GM12801 (cell line): ENCODE results near the gene LMF1.

ENCODE experiments used
- TF ChIP-seq, protein P1 (sequence below): IDR thresholded peaks from one replicate; pipeline ENCODE4 v1.5.1; 2011; ENCODE audit warnings: control low read depth; ENCODE audit not compliant: insufficient read length; ENCODE audit errors: extremely low read depth

LMF1 gene

DNA sequence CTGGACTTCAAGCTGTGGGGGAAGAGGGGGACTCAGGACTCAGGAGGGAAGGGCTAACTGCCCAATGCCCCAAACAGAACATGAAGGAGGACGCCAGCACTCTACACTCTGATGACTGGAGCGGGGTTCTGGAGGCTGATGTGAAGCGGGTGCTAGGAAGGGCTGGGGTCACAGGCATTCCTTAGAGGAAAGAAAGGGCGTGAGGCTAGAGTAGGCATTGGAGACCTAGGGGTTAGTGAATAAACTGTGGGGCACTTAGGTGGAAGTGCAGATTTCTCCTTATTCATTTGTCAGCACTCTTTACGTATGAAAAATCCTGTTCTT, 760 bp upstream of the LMF1 start:
- TF ChIP-seq, protein P1, sequence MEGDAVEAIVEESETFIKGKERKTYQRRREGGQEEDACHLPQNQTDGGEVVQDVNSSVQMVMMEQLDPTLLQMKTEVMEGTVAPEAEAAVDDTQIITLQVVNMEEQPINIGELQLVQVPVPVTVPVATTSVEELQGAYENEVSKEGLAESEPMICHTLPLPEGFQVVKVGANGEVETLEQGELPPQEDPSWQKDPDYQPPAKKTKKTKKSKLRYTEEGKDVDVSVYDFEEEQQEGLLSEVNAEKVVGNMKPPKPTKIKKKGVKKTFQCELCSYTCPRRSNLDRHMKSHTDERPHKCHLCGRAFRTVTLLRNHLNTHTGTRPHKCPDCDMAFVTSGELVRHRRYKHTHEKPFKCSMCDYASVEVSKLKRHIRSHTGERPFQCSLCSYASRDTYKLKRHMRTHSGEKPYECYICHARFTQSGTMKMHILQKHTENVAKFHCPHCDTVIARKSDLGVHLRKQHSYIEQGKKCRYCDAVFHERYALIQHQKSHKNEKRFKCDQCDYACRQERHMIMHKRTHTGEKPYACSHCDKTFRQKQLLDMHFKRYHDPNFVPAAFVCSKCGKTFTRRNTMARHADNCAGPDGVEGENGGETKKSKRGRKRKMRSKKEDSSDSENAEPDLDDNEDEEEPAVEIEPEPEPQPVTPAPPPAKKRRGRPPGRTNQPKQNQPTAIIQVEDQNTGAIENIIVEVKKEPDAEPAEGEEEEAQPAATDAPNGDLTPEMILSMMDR, result no peak

DNA sequence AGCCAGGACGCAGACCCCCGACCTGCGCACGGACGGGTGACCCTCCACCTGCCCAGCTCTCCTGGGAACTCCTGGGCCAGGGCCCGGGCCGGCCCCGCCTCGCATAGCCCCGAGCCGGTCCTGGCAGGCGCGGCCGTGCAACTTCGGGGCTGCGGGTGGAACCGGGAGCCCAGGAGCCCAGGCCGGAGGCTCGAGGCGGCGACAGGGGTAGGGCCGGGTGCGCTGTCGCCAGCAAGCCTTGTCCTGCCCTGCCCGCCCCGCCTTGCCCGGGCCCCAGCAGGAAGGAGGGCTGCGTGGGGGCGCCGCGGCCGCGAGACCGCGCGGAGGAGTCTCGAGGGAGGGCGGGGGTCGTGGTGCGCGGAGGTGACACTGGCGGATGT, 408 bp downstream of the LMF1 start:
- TF ChIP-seq, protein P1, result no peak

DNA sequence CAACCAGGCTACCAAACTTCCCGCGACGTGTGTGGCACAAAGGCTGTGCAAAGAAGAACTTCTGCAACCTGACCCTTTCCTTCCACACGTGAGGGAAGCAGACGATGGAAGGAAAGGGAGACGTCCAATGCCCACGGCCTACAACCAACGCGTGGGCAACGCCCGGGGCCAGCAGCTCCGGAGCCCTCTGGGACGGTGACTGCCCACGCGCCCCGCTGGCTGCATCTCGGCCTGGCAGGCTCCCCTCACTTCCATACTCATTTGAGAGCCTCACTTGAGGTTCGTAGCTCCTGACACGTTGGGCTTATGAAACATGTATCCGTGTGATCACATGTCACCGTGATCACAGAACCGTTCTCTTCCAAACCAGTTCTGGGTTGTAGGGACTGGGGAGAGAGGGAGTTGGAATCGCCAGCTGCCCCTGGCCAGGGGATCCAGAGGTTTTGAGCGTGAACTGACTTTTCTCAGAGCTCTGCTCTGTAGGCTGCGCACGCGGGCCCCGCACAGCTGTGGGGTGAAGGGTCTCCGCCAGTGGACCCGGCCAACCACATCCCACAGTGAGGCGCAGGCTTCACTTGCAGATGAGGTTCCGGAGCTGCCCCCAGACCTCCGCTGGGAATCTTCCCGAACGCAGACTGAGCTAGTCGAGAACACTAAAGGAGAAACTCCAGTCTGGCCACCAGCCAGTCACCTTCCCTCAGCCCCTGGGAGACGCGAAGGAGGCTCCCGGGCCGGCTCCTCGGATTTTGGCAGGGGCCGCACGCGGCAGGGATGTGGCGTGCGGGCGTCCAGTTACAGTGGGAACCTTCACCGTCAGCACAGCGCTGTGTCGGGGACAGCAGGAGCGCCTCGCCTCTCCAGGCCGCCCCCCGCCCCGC, 1.0 kb downstream of the LMF1 start:
- TF ChIP-seq, protein P1, result no peak

DNA sequence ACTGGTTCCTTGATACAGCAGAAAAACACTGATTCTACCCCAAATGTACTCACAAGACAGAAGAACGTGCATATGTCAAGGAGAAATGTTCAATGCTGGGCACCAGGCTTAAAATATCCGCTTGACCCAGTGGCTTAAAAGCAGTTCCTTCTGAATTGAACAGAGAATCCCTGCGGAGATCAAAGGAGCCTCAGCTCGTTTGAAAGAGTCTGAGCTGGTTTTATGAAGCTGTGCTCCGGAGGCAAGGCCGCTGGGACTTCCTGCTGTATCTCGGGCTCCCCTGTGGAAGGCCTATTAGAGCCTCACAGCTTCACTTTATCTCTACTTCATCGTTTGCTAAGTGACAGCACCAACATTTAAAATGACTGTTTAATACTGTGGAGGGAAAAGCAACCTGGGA, 2.2 kb downstream of the LMF1 start:
- TF ChIP-seq, protein P1, result no peak

DNA sequence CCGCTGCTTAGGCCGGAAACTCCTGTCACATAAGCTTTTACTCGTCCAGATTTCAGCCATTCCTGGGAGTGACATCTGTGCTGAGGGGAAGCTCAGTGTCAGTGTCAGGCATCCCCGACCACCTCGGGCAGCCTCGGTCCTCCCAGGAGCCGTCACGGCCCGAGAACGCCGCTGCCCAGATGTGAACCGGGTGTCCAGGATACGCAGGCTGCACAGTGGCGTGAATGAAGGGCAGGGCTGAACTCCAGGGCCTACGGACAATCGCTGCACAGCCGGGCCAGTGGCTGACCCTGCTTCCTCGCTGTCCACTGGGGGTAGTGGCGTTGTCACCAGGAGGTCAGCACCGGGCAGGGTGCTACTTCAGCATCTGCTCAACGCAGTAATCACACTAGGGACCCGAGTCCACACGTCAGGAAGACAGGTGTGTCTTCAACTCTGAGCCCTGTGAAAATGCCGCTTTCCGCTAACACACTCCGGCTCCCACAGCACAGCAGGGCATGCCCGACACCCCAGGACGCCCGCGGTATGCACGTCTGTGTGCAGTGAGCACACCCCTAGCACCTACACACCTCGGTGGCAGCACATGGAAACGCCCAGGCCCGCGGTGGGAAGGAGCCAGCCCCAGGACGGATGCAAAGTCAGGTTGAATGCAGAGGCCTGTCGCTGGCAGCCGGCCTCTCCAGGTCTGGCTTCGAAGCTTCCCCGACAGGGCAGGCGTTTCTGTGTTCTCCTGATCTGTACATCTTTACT, 3.1 kb downstream of the LMF1 start:
- TF ChIP-seq, protein P1, result no peak

DNA sequence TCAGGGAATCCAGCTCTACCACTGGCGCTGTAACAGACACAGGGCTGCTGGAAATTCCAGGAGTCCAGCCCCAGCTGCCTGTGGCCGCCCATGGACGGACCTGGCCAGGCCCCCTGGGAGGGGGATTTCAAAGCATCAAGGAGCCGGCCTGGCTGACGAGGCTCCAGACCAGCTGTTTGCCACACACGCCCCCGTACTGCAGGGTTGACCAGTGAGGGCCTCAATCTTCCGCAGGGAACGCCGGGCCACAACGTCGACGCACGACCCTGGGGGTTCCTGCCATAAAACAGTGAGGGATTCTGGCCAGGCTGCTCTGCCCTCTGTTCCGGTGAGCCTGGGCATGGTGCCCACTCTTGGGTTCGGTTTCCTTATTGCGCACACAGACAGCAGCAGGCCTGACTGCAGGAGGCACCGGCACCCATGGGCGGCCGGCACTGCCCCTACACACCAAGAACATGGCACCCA, 3.7 kb downstream of the LMF1 start:
- TF ChIP-seq, protein P1, result no peak

DNA sequence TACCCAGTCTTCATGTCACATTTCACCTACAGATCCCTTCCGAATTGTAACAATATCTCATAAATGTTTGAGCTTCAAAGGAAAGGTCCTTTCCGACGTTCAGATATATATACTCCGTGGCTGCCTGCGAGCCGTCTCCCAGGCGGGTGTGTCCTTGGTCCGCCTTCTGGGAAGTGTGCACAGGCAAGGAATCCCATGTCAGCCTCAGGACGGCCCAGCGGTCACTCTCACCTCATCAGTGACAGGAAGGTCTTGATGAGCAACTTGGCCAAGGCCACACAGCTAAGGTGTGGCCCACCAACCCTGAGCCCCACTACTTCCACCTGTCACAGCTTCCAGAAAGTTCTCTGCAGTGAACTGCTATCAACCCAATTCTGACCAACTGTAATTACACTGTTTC, 4.3 kb downstream of the LMF1 start:
- TF ChIP-seq, protein P1, result no peak
